Peyer's patch (tissue), 4 donors: ENCODE results near the gene NPHS1.

Experiments
- CTCF ChIP-seq, 6 experiments: fragments of 450-650 bp in 4 of 6; fragments of 200-600 bp in 2 of 6; sonication (generic) in 1 of 6; IDR thresholded peaks; one replicate each; pipeline ENCODE4 v1.5.1; 2017 to 2019; ENCODE audit warnings: antibody characterized with exemption in 6 of 6, mild to moderate bottlenecking in 3 of 6, moderate library complexity in 1 of 6
- POLR2A ChIP-seq, 2 donors: fragments of 450-650 bp; IDR thresholded peaks; one replicate each; pipeline ENCODE4 v1.5.1; 2017; ENCODE audit warnings: antibody characterized with exemption in 2 of 2, mild to moderate bottlenecking in 2 of 2, moderate library complexity in 2 of 2

- no peak for TF ChIP-seq CTCF (IDR thresholded peaks at IDR 0.05)
- TF ChIP-seq POLR2A (IDR thresholded peaks at IDR 0.05), result no peak
Observed at GRCh38 chr19:35879770-35880317, 27.5 kb upstream of the NPHS1 start.
